Left renal cortex interstitium (tissue), 4 donors: ENCODE results near the gene USP25. TPM values are rescaled to one million over a fixed set of nuclear protein-coding genes. Genes with fewer than 3 reads are reported as not detected.
A peak's percentile ranks its signal among the peaks of the same experiment; 100 is the strongest.

Source experiments
- DNase-seq, 4 donors: peaks; one replicate each; pipeline ENCODE4 v3.0.0-alpha.2; 2013; ENCODE audit warnings: low read depth in 4 of 4, low spot score in 2 of 4, missing footprints in 1 of 4
- polyA plus RNA-seq, 4 donors: library from polyadenylated mRNA; unstranded; fragments of 120-200 nt; gene quantifications; one replicate each; pipeline ENCODE4 v1.2.1, GENCODE V29; 2013; ENCODE audit not compliant: insufficient read length in 4 of 4

USP25 gene
- polyA plus RNA-seq, 4 donors: 41.0 to 54.9 (median 51.0) TPM

DNA sequence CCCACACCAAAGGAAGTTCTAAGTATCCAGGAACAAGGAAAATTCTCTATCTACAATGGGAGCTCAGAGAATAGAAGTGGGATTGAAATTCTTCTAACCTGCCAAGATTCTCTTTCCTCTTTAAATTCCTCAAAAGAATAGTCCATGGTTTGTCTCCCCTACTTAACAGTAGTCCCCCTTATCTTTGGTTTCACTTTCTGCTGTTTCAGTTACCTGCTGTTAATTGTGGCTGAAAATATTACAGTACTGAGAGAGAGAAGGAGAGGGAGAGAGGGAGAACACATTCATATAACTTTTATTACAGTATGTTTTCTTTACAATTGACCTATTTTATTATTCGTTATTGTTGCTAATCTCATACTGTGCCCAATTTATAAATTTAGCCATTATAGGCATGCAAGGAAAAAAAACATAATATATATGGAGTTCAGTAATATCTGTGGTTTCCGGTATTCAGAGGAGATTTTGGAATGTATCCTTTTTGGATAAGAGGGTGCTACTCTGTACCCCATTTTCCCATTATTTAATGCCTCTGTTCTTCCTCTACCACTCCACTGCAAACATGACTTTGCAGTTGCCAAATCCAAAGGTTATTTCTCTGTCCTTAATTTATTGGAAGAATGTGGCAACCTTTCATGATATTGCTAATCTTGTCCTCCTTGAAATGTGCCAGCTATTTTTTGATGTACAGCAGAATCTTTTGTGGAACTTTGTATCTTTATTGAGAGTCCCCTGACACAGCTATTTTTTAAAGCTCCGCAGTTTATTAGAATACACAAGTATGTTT lies 68.0 kb downstream of the USP25 start:
- no peak for DNase-seq

DNA sequence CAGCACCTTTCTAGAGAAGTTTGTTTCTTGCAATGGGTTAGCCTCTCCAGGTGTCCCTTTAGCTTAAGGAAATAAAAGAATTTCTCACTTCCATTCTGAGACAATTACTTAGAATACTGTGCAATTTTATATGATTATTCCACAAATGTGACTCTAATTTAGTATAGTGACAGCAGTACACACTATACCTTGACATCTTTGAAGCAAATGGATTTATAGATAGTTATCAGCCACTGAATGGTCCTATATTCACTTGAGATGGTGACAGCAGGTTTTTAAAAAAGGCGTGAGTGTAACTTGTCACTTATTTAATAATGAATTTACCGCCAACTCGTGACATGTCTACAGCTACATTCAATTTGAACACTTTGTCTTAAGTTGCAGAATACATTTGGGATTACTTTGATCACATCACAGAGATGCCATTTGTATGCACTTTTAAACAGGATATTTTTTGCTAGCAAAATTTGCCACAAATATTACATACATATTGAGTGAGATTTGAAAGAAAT lies 71.6 kb downstream of the USP25 start:
- DNase-seq: no peak

DNA sequence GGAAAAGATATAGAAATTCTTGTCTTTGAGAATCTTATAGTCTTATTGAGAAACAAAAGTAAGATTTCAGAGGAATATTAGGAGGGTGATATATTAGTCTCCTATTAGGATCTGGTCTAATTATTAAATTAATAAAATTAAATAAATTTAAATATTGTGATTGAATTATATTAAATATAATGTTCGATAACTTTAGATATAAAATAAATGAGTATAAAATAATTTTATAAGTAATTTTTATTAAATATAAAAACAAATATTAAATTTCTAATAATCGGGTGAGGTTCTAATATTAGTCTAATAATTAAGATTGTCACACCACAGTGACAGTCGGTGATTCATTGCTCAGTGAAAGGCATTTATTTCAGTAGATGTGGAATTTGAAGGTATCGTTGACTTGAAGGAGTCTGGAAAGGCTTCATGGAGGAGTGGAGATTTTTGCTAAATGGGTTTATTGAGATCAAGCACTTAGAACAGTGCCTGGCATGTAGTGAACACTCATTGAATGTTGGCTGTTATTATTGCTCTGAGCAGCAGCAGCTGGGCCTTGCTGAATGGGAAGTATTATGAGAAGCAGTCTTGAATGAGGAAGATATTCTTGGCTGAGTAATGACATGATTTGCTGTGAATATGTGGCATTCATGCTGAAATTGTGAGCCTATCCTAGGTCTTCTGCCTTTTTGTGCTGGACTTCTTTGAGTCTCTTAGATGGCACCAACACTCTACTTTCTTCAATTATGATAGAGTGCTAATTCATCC lies 74.6 kb downstream of the USP25 start:
- DNase-seq: no peak

DNA sequence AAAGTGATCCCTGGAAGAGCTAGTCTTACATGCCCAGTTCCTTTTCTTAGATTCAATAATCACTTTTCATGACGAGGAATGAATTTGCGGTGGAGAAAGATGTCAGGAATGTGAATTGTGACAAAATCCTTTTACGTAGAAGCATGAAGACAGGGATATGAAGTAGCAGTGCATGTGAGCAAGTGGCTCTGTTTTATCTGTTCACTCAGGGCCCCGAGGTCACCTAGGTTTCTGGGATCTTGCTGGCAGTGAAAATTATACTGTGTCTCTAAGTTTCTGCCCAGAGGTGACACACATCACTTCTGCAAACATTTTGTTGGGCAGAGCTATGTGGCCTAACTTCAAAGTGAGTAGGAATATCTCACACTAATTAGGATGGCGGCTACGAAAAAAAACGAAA lies 79.3 kb downstream of the USP25 start:
- no peak for DNase-seq

DNA sequence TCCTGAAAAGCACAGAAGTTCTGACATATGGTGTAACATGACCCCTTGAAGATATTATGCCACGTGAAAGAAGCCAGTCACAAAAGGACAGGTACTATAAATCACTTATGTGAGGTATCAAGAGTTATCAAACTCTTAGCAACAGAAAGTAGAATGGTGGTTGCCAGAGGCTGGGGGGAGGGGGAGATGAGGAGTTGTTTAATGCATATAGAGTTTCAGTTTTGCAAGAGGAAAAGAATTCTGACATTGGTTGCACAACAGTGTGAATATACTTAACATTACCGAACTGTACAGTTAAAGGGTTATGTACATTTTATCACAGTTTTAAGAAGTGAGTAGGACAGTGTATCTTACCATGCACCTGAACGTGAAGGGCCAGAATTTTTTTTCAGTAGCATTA lies 80.0 kb downstream of the USP25 start:
- no peak for DNase-seq

DNA sequence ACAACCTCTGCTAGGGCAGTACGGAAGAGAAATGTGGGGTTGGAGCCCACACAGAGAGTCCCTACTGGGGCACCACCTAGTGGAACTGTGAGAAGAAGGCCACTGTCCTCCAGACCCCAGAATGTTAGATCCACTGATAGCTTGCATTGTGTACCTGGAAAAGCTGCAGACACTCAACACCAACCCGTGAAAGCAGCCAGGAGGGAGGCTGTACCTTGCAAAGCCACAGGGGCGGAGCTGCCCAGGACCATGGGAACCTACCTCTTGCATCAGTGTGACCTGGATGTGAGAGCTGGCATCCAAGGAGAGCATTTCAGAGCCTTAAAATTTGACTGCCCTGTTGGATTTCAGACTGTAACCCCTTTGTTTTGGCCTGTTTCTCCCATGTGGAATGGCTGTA lies 85.5 kb downstream of the USP25 start:
- DNase-seq: no peak

DNA sequence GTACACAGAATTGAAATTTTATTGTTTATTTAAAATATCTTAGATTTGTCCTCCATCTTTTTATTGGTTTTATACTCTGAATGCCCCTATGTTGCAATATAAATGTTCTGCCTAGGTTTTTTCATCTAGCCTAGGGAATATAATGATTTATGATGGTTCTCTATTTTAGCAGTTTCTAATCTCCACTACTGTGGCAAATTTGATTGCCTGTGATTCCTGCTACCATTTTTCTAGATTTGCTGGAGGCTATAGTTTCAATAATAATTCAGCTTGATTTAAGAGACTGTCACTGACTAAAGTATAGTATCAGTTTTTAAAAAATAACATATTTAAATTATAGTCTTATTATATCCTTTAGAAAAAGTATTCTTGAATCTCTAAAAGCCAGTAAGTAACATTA lies 90.5 kb downstream of the USP25 start:
- no peak for DNase-seq

DNA sequence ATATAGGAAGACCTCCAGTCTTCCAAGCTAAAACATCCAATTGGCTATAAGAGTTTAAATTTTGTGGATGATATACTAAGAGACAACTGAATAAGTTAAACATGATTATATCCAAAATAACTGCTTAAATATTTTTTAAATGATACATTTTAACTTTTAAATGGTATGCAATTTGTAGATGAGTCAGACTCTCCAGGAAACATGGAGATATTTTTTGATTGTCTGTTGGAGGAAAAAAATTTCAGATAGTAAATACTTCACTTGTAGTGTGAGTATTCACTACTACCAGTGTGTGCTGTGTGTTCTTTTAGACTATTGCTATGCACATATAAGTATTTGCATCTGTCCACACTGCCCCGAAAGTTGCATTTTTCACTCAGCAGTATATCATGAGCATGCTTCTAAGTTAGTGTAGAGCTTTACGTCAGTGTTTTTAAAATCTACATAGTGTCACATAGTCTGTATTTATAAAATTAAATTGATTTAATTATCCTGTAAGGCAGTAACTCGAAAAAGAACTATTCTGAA lies 91.1 kb downstream of the USP25 start:
- DNase-seq: no peak

DNA sequence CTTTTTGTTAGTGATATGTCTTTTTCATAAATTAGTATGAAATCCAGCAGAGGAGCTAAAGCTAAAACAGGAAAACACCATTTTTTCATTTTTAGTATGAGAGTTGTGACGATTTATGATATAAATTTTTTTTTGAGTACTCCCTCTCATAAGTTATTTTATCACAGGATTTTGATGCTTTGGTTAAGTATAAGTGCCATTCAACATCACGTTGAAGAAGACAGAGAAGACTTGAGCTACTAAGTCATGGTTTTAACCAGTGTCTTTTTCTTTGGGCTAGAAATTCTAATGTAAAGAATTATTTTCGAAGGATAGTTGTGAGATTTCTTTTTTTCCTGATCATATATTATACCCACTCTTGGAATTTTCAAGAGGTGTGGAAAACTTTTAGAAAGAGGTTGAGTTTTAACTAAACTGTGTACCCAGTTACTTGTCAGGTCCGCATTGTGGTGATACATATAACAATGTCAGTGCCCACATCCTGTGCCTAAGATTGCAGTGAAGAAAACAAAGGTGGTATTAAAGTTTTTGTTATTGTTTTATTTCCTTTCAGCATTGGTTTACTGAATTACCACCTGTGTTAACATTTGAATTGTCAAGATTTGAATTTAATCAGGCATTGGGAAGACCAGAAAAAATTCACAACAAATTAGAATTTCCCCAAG lies 93.8 kb downstream of the USP25 start:
- no peak for DNase-seq

DNA sequence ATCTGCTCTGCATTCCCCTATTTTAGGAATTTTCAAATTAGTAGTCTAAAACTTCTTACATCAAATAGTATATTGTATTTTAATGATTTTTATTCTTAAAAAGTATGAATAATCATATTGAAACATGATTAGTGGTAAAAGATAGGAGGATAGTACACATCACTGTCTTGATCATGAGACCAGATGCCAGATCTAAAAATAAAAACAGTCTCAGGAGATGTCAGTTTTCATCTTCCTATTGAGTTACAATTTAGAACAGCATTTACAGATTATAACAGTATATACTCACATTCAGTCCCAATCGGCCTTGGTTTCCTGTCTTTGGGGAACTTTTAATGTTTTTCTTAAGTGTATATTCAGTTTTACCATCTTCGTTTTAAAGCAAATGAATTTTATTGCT lies 95.9 kb downstream of the USP25 start:
- DNase-seq: no peak

DNA sequence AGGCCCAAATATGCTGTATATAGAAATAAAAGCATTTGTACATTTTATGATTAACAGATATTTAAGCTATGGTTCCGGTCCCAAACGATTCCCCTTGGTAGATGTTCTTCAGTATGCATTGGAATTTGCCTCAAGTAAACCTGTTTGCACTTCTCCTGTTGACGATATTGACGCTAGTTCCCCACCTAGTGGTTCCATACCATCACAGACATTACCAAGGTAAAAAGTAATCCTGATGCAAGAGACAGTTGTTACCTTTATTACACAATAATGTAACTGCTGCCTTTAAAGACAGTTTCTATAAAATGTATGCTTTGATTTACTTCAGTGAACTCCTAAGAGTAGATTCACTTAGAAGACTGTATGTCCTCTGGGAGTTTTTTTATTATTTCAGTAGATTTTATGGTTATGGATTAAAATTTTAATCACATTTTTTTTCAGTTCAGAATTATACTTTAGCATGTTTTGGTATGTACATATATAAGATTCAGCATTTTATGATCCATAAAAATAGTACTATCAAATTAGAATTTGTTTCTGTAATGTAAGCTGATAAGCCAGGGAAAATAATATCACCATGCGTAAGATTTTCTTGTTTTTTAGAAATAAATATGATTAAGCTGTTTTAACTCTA lies 96.5 kb downstream of the USP25 start:
- DNase-seq: peak in 1 of 4 donors; percentile 16

DNA sequence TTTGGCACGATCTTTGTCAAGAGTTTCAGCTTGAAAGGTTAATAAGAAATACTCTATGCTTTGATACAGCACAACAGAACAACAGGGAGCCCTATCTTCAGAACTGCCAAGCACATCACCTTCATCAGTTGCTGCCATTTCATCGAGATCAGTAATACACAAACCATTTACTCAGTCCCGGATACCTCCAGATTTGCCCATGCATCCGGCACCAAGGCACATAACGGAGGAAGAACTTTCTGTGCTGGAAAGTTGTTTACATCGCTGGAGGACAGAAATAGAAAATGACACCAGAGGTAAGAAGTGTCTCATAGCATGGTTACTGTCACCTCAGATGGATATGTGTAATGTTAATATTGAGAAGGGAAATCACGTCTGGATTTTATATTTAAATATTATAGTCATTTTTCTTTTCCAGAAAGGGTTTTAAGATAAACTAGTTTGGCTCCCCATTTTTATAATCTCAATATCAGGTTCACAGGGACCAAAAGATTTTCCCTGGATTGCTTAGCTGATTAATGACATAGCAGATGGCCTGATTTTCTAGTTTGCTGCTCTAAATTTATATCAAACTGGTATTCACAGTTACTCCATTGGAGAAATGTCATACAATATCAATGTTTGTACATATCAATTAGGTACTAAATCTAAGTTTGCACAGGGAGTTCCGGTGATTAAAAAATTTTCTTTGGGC lies 97.3 kb downstream of the USP25 start:
- DNase-seq: no peak

DNA sequence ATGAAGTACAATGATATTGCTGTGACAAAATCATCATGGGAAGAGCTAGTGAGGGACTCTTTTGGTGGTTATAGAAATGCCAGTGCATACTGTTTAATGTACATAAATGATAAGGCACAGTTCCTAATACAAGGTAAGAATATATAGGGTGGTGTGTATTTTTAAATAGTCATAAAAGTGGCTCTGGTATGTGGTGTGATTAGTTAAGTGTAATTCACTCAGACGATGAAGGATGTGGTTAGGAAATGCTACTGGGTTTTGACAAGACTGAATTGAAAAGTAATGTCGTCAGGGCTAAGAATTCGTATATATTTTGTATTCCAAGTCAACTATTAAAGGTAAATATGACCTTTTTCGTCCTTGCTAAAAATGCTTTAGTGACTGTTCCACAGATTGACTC lies 101.7 kb downstream of the USP25 start:
- no peak for DNase-seq

DNA sequence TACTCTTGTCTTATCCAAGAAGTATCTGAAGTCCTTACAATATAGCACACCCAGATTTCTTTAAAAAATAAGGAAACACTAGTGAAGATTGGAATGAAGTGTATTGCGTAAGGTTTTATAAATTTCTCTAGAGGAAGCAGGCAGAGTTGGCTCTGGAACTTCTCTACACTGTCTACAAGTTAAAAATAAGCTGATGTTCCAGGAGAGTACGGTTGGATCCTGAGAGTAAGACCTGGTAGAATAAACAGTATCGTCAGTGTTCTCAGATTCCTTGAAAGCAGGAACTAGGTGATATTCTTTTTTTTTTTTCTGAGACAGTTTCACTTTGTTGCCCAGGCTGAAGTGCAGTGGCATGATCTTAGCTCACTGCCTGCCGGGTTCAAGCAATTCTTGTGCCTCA lies 107.9 kb downstream of the USP25 start:
- no peak for DNase-seq

DNA sequence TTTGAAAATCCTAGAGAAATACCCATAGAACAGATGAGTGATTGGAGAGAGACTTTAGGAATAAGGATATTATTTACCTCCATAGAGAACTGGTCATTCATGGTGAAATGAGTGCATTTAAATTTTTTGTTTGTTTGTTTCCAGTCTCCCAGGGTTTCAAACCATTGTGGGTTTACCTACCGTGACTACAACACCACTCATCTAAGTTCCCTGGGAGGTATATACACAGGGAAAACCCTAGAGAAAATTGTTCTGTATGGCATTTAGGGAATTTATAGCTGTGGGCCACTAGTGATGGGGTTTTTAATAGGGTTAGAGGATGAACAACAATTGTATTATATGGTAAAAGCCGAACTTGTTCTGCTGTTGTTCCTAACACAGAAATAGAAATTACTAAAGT lies 109.2 kb downstream of the USP25 start:
- DNase-seq: no peak

DNA sequence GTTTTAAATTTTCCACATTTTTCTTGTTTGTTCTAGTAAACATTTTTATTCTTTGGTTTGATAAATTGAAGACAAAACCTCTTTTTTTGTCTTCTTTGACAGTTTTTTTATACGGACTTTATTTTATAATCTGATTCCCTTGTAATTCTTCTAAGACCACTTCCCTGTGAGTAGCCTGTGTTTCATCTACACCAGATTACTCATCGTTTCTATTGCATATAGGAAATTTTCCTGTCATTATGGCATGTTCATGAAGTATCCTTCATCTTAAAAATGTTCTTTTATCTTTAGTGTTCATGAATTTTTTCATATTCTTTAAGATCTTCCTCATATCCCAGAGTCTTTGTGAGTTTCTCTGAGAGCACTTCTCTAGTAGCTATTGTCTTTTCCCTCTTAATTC lies 109.8 kb downstream of the USP25 start:
- DNase-seq: no peak

DNA sequence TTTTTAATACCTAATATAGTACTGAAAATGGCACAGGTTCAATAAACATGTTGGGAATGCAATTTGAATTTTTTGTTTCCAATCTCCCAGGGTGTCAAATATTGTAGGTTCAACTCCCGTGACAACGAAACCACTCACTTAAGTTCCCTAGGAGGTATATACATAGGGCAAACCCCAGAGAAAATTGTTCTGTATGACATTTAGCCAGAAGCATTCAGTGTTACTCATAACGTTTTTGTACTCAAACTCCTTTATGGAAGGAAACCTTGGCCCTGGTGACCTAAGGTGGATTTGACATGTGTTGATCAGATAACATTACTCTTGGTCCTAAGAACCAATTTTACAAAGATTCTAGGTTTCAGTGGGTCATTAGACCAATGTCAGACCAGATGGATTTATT lies 110.6 kb downstream of the USP25 start:
- DNase-seq: no peak

DNA sequence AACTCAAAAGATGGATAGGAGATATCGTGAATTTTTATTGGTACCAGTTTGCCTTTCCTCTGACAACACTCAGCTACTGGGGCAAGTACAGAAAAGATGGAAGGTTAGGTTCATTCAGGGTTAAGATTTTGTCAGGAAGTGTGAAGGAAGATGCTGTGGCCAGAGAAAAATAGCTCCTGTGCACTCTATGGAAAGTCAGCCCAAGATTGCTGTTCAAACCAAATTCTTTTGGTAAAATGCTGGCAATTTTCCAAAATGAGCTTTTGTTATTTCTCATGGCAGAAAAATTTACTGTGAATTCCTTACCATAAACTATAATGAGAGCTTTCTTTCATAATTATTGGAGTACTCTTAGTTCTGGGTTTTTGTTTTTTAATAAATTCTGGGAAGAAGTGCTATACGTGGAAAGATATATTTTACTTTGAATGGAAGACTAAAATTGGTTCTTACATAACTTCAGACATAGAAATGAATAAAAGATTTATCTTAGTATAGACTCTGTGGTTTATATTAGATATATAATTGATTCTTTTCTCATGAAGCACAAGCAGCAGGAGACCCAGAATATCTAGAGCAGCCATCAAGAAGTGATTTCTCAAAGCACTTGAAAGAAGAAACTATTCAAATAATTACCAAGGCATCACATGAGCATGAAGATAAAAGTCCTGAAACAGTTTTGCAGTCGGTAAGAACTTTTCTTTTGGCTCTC lies 112.2 kb downstream of the USP25 start:
- DNase-seq: no peak

DNA sequence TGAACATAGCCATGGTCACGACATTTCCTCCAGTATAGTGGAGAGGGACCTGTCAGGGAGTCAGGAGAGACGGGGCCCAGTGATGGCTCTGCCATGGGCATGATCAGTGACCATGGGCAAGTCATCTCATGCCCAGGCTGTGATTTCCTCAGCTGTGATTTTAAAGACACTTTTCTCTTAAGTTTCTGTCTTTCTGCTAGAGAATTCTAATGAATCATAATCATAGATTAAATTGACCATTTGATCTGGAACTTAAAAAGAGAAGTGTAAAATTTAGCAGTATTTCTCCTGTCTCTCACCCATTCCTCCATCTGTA lies 112.7 kb downstream of the USP25 start:
- DNase-seq: no peak

DNA sequence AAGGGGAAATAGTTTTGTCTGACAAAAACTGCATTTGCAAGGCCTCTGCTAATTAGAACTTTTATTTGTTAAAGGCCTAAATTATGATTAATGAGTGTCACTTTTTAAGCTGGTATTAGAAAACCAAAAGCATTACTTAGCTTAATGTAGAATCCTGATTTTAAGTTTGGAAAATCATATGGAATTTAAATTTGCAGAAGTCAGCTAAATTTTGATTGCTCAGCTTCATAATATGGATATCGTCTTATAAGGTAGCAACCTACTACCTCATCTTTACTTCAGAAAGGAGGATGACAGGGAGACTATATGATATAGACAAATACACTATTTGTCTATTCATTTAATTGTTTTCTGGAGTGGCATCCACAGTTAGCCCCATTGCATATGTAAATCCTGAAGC lies 114.0 kb downstream of the USP25 start:
- DNase-seq: no peak
